HuH-7.5 (cell line): Measurements from ENCODE around the gene PMM2.
A peak's percentile ranks its signal among the peaks of the same experiment; 100 is the strongest.
"Not testable (repeated sequence)": the region's sequence is repeated elsewhere in the genome, so short reads cannot be mapped to it uniquely, and the experiment has no call there.

Source experiments
- DNase-seq: peaks from one replicate; pipeline ENCODE4 v3.0.0; 2011; ENCODE audit warnings: low spot score

The PMM2 gene

GRCh38 chr16:8797364-8798173, at the start of gene PMM2, which contains the start of gene TMEM186:
TSS of gene PMM2 (plus strand) at chr16:8797839. CDS start at chr16:8797883, 44 bp downstream.
TSS of gene TMEM186 (minus strand) at chr16:8797639. CDS start at chr16:8797614, 25 bp downstream.
- DNase-seq: peak; percentile 91

DNA sequence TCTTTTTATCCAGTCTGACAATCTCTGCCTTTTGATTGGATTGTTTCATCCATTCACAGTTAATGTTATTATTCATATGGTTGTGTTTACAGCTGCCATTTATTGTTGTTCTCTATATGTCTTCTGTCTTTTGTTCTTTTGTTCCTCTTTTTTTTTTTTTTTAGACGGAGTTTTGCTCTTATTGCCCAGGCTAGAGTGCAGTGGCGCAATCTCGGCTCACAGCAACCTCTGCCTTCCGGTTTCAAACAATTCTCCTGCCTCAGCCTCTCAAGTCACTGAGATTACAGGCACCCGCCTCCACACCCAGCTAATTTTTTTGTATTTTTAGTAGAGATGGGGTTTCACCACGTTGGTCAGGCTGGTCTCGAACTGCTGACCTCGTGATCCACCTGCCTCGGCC, 48.7 kb upstream of the PMM2 start:
- DNase-seq: not testable (repeated sequence)

DNA sequence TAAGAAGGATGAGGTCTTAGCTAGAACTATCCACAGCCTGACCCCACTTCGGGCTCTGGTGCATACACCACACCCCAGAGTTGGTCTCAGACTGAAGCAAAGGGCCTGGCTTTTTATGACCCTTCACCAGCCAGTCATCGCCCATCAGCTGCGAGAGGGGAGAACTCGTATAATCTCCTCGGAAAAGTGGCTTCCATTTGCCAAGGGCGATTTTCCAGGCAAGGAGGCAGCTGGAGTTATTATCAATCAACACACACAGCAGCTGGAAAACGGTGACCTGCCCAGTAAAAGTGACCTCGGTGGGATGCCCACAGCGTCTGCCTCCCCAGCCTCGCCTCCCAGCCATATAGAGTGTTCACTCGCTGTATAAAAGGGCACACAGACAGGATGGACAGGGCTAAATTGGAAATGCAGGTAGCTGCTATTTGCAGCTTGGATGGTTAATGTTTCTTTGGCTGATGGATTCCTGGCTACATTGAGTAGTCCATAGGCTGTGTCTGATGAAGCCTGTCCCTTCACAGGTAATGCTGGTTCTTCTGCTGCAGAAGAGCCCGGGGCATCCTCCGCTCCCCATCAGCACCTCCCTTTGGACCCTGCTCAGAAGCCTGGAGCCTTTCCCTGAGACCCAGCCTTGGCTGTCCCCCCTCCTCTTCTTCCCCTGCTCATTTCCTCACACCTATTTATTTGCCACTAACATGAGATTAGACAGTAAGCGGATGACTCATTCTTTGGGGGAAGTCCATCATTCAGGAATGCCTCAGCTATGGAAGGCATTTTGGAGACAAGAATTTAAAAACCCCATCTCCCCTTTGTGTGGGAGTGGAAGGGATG, 45.9 kb upstream of the PMM2 start:
- no peak for DNase-seq

DNA sequence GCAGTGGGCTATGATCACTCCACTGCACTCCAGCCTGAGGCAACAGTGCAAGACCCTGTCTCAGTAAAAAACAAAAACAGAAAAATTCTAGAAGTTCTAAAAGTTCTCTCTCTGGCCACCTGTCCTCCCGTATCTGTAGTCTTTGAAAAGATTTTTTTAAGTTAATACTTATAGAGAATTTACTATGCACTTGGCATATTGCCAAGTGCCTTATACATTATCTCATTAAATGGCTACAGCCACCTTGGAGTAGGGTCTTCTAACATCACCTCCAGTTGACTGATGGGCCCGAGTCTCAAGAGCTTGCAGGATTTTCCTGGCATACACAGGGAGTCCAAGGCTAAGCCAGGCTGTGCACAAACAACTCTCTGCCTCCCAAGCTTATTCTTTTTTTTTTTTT, 44.9 kb upstream of the PMM2 start:
- no peak for DNase-seq

GRCh38 chr16:8753416-8754054, 44.1 kb upstream of the PMM2 start:
- DNase-seq: no peak

DNA sequence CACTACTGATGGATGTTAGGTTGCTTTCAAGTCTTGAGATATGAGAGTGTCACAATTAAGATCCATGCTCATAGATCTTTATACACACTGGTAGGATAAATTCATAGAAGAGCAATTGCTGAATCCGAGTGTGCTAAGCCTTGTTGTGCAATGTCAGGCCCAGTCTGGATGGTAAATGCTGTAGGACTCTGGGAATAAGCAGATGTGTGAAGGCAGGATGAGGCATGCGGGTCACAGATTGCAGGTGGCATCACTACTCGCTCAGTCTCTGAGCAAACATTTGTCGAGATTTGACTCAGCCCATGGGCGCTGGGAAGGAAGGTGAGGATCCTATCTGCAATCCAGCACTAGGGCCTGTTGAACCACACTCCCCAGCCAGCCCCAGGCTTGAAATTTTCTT, 40.9 kb upstream of the PMM2 start:
- no peak for DNase-seq

GRCh38 chr16:8758022-8758421, 39.6 kb upstream of the PMM2 start:
- DNase-seq: no peak

DNA sequence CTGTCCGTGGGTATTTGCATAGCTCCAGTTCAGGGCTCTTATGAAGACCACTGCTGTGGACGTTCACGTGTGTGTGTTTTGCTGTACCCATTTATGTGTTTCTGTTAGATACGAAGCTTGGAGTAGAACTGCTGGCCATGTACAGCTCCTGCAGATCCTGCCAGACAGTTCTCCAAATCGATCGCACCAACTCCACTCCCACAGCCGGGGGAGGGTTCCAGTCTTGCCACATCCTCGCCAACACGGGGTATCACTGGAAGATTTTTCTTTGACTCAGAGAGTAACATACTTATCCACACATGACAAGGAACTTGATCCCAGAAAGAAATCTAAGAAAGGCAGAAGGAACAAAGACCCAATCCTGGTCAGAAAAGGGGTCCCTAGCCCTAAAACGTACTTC, 37.6 kb upstream of the PMM2 start:
- no peak for DNase-seq

DNA sequence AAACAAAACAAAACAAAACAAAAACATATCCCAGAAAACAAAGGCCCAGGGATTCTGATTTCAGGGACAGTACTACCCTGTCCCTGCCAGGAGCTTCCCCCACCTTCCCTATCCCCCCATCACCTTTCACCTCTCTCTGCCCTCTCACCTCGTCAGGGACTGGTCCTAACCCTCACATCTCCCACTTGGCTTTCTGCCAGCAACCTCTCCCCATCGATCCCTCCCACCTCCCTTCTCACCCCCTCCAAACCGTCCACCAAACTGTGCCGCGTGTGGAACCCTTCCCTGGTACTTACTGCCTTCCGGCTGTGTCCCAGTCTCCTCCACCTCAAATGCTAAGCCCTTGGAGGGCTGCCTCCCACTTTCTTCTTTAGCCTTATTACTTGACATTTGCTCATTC, 36.6 kb upstream of the PMM2 start:
- no peak for DNase-seq

- DNase-seq: no peak
Measured at GRCh38 chr16:8762254-8762653, 35.4 kb upstream of the PMM2 start.

DNA sequence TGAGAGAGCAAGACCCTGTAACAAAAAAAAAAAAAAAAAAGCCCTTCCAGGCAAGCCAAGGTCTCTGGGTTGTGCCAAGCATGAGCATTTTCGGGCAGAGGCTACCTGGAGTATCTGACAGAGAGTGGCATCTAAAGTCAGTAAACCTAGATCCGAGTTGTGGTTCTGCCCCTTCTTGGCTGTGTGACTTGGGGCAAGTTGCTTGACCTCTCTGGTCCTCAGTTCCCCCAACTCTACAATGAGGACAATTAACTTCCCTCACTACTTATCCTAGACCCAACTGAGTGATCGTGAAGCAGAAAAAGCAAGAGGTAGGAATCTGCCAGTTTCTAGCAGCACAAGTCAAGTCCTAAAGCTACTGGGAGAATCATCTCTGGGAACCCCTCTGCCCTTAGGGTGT, 34.6 kb upstream of the PMM2 start:
- DNase-seq: no peak

GRCh38 chr16:8763899-8764298, 33.7 kb upstream of the PMM2 start:
- no peak for DNase-seq

- no peak for DNase-seq
Measured at GRCh38 chr16:8764525-8765250, 33.0 kb upstream of the PMM2 start.

DNA sequence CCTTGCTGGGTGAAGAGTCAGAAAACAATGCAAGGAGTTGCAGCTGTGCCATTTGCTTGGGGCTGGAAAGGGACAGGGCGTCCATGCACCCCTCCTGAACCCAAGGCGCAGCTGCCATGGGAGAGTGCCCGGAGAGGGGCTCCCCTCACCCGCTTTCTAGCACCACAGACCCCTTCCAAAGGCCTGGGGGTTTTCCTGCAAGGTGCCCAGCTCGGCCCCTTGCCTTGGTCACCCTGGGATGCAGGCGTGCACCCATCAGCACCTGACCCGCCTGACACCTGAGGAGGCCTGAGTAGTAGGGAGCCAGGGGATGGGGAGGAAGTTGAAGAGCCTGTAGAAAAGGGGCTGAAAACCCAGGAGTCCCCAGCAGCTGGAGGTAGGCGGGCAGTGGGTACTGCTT, 30.5 kb upstream of the PMM2 start:
- no peak for DNase-seq

GRCh38 chr16:8768283-8768682, 29.4 kb upstream of the PMM2 start:
- no peak for DNase-seq

DNA sequence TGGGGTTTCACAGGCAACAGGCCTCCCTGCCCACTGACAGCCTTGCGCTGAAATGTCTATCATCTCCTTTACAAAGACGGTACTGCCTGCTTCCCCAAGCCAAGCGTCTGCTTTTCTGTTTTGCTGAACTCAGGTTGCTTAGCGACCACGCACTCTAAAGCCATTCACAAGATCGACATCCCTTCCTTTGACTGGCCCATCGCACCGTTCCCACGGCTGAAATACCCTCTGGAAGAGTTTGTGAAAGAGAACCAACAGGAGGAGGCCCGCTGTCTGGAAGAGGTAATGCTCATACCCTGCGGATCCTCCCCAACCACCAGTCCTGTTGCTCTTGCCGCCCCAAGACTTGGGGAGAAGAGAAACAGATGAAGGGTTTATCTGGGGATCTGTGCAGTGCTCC, 28.9 kb upstream of the PMM2 start:
- DNase-seq: no peak

GRCh38 chr16:8773537-8773936, 24.1 kb upstream of the PMM2 start:
- DNase-seq: no peak

GRCh38 chr16:8774208-8774607, 23.4 kb upstream of the PMM2 start:
- DNase-seq: no peak

DNA sequence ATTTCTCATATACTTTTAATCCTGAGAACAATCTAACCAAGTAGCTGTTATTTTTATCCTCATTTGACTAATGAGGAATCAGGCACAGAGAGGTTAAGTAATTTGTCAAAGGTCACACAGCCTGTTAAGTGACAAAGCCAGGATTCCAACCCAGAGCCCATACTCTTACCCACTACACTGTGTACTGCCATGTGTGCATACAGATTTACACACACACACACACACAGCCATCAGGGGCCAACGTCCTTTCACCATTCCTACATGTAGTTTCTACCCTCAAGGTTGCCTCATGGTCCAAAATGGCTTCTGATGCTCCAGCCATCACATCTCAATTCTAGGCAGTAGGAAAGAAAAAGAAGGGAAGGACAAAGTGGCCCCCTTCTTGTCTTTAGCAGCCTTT, 22.3 kb upstream of the PMM2 start:
- no peak for DNase-seq

- no peak for DNase-seq
Measured at GRCh38 chr16:8776129-8776584, 21.5 kb upstream of the PMM2 start.

DNA sequence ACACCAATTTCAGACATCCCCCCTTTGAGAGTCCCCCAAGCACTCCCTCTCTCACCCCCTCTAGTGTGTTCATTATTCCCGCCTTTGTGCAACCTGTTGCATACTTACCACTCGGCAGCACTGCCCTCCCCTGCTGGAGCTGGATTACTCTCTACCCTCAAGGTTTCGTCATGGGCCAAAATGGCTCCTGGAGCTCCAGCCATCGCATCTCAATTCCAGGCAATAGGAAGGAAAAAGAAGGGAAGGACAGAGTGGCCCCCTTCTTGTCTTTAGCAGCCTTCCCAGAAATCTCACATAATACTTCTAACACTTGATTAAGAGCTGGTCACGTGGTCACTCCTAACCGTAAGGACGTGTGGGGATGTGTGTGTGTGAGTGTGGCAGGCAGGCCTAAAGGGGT, 20.4 kb upstream of the PMM2 start:
- no peak for DNase-seq

DNA sequence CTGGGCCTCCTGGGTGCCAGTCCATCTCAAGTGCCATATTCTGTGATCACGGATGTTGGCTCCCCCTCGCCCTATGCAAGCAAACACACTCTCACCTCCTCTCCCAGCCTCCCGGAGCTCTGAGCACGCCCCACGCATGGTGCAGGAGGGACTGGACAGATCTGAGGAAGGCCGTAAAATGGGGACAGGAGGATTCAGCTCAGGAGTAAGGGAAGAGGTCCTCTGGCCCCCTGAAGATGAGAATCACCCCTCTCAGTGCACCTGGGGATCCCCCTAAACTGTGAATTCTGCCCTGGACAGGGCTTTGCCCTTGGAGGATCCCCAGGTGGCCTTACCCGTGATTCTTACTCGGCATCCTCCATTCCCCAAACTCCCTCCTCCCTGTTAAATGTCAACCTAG, 15.8 kb upstream of the PMM2 start:
- DNase-seq: no peak
